Measurements from ENCODE around the gene FAM13A.

- TF ChIP-seq POLR2AphosphoS5 (IDR thresholded peaks at IDR 0.05; ENCODE audit: insufficient read depth in 1 of 2, low read depth in 1 of 2), result no peak
- TF ChIP-seq, protein P1, sequence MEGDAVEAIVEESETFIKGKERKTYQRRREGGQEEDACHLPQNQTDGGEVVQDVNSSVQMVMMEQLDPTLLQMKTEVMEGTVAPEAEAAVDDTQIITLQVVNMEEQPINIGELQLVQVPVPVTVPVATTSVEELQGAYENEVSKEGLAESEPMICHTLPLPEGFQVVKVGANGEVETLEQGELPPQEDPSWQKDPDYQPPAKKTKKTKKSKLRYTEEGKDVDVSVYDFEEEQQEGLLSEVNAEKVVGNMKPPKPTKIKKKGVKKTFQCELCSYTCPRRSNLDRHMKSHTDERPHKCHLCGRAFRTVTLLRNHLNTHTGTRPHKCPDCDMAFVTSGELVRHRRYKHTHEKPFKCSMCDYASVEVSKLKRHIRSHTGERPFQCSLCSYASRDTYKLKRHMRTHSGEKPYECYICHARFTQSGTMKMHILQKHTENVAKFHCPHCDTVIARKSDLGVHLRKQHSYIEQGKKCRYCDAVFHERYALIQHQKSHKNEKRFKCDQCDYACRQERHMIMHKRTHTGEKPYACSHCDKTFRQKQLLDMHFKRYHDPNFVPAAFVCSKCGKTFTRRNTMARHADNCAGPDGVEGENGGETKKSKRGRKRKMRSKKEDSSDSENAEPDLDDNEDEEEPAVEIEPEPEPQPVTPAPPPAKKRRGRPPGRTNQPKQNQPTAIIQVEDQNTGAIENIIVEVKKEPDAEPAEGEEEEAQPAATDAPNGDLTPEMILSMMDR (IDR thresholded peaks at IDR 0.05), result no peak
- no peak for TF ChIP-seq POLR2A (IDR thresholded peaks at IDR 0.05)
Observed at GRCh38 chr4:88725986-88726385, 331.0 kb downstream of the FAM13A start.

Data from vagina (tissue), 2 donors.